ENCODE results near the gene CEP112. TPM values are rescaled to one million over a fixed set of nuclear protein-coding genes. Genes with fewer than 3 reads are reported as not detected.

Gene CEP112
- total and polyA plus RNA-seq, 7 donors, result 4.5 to 19.4 (median 9.7) TPM

- H3K27me3 ChIP-seq (ENCODE audit: insufficient read depth in 3 of 3, low read length in 2 of 3), result no peaks in the 10 kb centered on the region
- H3K9me3 ChIP-seq, result no peaks in the 10 kb centered on the region
- no peaks in the 10 kb centered on the region for H3K4me1 ChIP-seq
- DNase-seq (no peak), ATAC-seq (no peak)
- intact Hi-C loops (cut with DNase I), result no loop called here
- TF ChIP-seq CTCF (IDR thresholded peaks at IDR 0.05), result no peak
- H3K36me3 ChIP-seq (ENCODE audit: insufficient read depth in 1 of 2, low read depth in 1 of 2), result peaks cover 0 to 8% of the 10 kb centered on the region in 2 donors
- 59 to 64% (median 60%) methylated on average over 2 of the region's 2 CpGs for WGBS, 3 donors
- no peak overlapping the region for H3K27ac ChIP-seq
- no peak overlapping the region for H3K4me3 ChIP-seq
These were observed 159.7 kb downstream of the CEP112 start for GRCh38 chr17:66032082-66032712.

- DNase-seq (no peak), ATAC-seq (no peak)
- no peaks in the 10 kb centered on the region for H3K4me1 ChIP-seq
- H3K4me3 ChIP-seq, result no peak overlapping the region
- intact Hi-C loops (cut with DNase I), result no loop called here
- H3K36me3 ChIP-seq (ENCODE audit: insufficient read depth in 1 of 2, low read depth in 1 of 2), result peaks cover 2 to 21% of the 10 kb centered on the region in 2 donors
- H3K9me3 ChIP-seq, result peaks cover 18% of the 10 kb centered on the region
- H3K27me3 ChIP-seq (ENCODE audit: insufficient read depth in 3 of 3, low read length in 2 of 3), result no peaks in the 10 kb centered on the region
- H3K27ac ChIP-seq, result no peak overlapping the region
- TF ChIP-seq CTCF (IDR thresholded peaks at IDR 0.05), result no peak
These were observed 166.4 kb downstream of the CEP112 start for GRCh38 chr17:66025551-66025950.

DNA sequence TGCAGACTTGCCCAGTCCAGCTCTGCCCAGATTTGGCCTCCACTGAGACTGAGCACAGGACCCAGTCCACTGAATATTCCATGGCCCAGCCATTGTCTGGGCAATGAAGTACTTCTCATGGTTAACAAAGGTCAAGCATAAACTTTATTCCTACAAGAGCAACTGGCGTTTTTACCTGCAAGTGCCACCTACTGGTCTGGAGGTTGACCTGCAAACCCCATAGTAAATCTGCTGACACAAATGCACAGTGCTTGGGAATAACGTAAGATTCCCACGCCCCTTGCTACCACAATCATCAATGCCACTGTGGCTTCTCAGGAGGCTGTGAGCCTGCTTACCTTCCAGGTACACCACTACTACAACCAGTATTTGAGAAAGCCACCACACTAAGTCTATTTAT lies 170.2 kb downstream of the CEP112 start:
- WGBS, 3 donors, result 61 to 65% (median 64%) methylated on average over 3 of the region's 3 CpGs
- no peak for DNase-seq
- H3K9me3 ChIP-seq, result peaks cover 18% of the 10 kb centered on the region
- no peak overlapping the region for H3K4me3 ChIP-seq
- no peaks in the 10 kb centered on the region for H3K4me1 ChIP-seq
- no peak for ATAC-seq
- H3K36me3 ChIP-seq (ENCODE audit: insufficient read depth in 1 of 2, low read depth in 1 of 2), result peaks cover 2 to 9% of the 10 kb centered on the region in 2 donors
- no peak overlapping the region for H3K27ac ChIP-seq
- intact Hi-C loops (cut with DNase I), result no loop called here
- TF ChIP-seq CTCF (IDR thresholded peaks at IDR 0.05), result no peak
- H3K27me3 ChIP-seq (ENCODE audit: insufficient read depth in 3 of 3, low read length in 2 of 3), result no peaks in the 10 kb centered on the region

- H3K27me3 ChIP-seq (ENCODE audit: insufficient read depth in 3 of 3, low read length in 2 of 3), result no peaks in the 10 kb centered on the region
- no peak overlapping the region for H3K27ac ChIP-seq
- ATAC-seq (no peak), DNase-seq (no peak)
- WGBS, 3 donors, result 54 to 83% (median 64%) methylated on average over 2 of the region's 2 CpGs
- intact Hi-C loops (cut with DNase I), result no loop called here
- H3K9me3 ChIP-seq, result peaks cover 8% of the 10 kb centered on the region
- H3K36me3 ChIP-seq (ENCODE audit: insufficient read depth in 1 of 2, low read depth in 1 of 2), result peaks cover 0 to 2% of the 10 kb centered on the region in 2 donors
- H3K4me1 ChIP-seq, result no peaks in the 10 kb centered on the region
- H3K4me3 ChIP-seq, result no peak overlapping the region
- TF ChIP-seq CTCF (IDR thresholded peaks at IDR 0.05), result no peak
These were observed 173.1 kb downstream of the CEP112 start for GRCh38 chr17:66018786-66019185.

- WGBS, 3 donors, result 65 to 67% (median 65%) methylated on average over 3 of the region's 3 CpGs
- Histone ChIP-seq H3K36me3 (ENCODE audit: insufficient read depth in 1 of 2, low read depth in 1 of 2) (no peaks in the 10 kb centered on the region), H3K9me3 (no peaks in the 10 kb centered on the region), H3K27me3 (ENCODE audit: insufficient read depth in 3 of 3, low read length in 2 of 3) (no peaks in the 10 kb centered on the region), H3K4me3 (no peak overlapping the region), H3K4me1 (no peaks in the 10 kb centered on the region), H3K27ac (no peak overlapping the region)
- ATAC-seq (no peak), DNase-seq (no peak)
- no peak for TF ChIP-seq CTCF (IDR thresholded peaks at IDR 0.05)
- intact Hi-C loops (cut with DNase I), result no loop called here
These were observed 175.7 kb downstream of the CEP112 start for GRCh38 chr17:66016231-66016630.
